Measurements from ENCODE around the gene STMP1. TPM values are rescaled to one million over a fixed set of nuclear protein-coding genes. Genes with fewer than 3 reads are reported as not detected.

Gene STMP1
- polyA plus RNA-seq, 2 of the 4 experiments (the other 2 are of a cell fraction): 33.0 to 35.5 TPM

- DNase-seq (ENCODE audit: low read depth in 1 of 2, low spot score in 1 of 2) (no peak), FAIRE-seq (no peak), ATAC-seq (no peak)
- H3K9me3 ChIP-seq: no peaks in the 10 kb centered on the region
- H3K4me1 ChIP-seq: no peaks in the 10 kb centered on the region
- ChIA-PET POLR2A (no interaction called here), CTCF (interaction anchor here (0.8 to 3.0 kb wide), 3 partner anchors 18 to 34 kb away, joined by 3 to 11 read pairs (median 5); no protein-coding TSS in a partner anchor)
- H3K27ac ChIP-seq: no peak overlapping the region
- no peak overlapping the region for H3K4me2 ChIP-seq
- H3K4me3 ChIP-seq: no peak overlapping the region
- TF ChIP-seq NPAS2 (CRISPR knock-in tag; IDR thresholded peaks at IDR 0.05; ENCODE audit: borderline replicate concordance) (no peak), RAD21 (conservative IDR thresholded peaks at IDR 0.05 in 1 of 2, IDR thresholded peaks at IDR 0.05 in 1 of 2) (no peak), HMGXB4 (CRISPR knock-in tag; IDR thresholded peaks at IDR 0.05; ENCODE audit: borderline replicate concordance) (no peak), POLR2A (IDR thresholded peaks at IDR 0.05; ENCODE audit: low read length) (no peak), FOXS1 (CRISPR knock-in tag; IDR thresholded peaks at IDR 0.05) (no peak), SMC3 (IDR thresholded peaks at IDR 0.05) (no peak), NFE2L2 (conservative IDR thresholded peaks at IDR 0.05; ENCODE audit: low read length) (no peak), JUNB (IDR thresholded peaks at IDR 0.05) (no peak)
- 66% methylated on average over 5 of the region's 5 CpGs for WGBS (ENCODE audit: missing lambda C conversion rate)
Measured at GRCh38 chr7:135704698-135705097, 42.4 kb downstream of the STMP1 start.

DNA sequence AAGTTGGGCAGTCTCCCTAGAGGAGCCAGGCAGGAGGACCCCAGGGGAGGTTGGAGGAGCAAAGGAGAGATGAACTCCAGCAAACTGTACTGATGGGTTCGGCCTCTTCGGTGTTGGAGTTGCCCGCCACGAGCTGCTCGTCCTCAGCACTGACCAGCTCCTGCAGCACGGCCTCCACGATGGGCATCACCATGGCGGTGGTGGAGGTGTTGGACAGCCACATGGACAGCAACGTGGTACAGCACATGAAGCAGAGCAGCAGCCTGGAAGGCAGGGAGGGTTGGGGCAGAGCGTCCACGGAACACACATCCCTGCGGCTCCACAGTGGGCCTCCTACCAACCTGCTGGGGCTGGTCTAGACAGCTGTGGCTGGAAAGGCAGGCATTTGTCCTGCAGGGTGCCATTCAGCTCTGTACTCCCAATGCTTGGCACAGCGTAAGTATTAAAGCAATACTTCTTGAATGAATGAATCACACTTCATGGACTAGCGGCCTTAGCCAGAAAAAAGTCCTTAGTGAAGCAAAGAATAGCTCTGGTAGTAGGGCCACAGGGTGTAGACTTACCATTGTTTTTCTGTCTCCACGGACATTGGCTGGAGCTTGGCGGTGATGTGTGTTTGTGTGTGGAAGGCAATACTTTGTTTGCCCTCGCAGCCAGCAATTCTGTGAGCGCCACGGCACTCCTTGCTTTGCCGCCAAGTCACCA, 43.9 kb downstream of the STMP1 start:
- Histone ChIP-seq H3K9me3 (no peaks in the 10 kb centered on the region), H3K27ac (no peak overlapping the region), H3K4me1 (no peaks in the 10 kb centered on the region), H3K4me3 (no peak overlapping the region), H3K4me2 (no peak overlapping the region)
- DNase-seq (ENCODE audit: low read depth in 1 of 2, low spot score in 1 of 2) (no peak), ATAC-seq (no peak), FAIRE-seq (no peak)
- WGBS (ENCODE audit: missing lambda C conversion rate): 83% methylated on average over 20 of the region's 20 CpGs
- TF ChIP-seq ZNF302 (CRISPR knock-in tag; IDR thresholded peaks at IDR 0.05) (no peak), NFE2L2 (conservative IDR thresholded peaks at IDR 0.05; ENCODE audit: low read length) (no peak), NR3C1 (IDR thresholded peaks at IDR 0.05) (no peak), RARB (CRISPR knock-in tag; IDR thresholded peaks at IDR 0.05) (no peak), JUN (IDR thresholded peaks at IDR 0.05) (no peak), RNF2 (IDR thresholded peaks at IDR 0.05; ENCODE audit: borderline replicate concordance, low read depth) (no peak), MYC (IDR thresholded peaks at IDR 0.05; ENCODE audit: borderline replicate concordance, low read length) (no peak), SMC3 (IDR thresholded peaks at IDR 0.05) (no peak), MAX (IDR thresholded peaks at IDR 0.05) (no peak), EHMT2 (IDR thresholded peaks at IDR 0.05; ENCODE audit: low read depth) (no peak), GATA3 (IDR thresholded peaks at IDR 0.05; ENCODE audit: borderline replicate concordance) (no peak)
- TF ChIP-seq, protein P1, sequence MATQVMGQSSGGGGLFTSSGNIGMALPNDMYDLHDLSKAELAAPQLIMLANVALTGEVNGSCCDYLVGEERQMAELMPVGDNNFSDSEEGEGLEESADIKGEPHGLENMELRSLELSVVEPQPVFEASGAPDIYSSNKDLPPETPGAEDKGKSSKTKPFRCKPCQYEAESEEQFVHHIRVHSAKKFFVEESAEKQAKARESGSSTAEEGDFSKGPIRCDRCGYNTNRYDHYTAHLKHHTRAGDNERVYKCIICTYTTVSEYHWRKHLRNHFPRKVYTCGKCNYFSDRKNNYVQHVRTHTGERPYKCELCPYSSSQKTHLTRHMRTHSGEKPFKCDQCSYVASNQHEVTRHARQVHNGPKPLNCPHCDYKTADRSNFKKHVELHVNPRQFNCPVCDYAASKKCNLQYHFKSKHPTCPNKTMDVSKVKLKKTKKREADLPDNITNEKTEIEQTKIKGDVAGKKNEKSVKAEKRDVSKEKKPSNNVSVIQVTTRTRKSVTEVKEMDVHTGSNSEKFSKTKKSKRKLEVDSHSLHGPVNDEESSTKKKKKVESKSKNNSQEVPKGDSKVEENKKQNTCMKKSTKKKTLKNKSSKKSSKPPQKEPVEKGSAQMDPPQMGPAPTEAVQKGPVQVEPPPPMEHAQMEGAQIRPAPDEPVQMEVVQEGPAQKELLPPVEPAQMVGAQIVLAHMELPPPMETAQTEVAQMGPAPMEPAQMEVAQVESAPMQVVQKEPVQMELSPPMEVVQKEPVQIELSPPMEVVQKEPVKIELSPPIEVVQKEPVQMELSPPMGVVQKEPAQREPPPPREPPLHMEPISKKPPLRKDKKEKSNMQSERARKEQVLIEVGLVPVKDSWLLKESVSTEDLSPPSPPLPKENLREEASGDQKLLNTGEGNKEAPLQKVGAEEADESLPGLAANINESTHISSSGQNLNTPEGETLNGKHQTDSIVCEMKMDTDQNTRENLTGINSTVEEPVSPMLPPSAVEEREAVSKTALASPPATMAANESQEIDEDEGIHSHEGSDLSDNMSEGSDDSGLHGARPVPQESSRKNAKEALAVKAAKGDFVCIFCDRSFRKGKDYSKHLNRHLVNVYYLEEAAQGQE (IDR thresholded peaks at IDR 0.05): no peak
- POLR2A ChIA-PET: no interaction called here
- CTCF ChIA-PET: interaction anchor here (0.6 to 3.0 kb wide), 4 partner anchors 10 to 105 kb away, joined by 4 to 11 read pairs (median 5); no protein-coding TSS in a partner anchor

Measured in A549 (cell line).